GM12865 (cell line): ENCODE results near the gene SAPCD2.

Source experiments
- DNase-seq: peaks from one replicate; pipeline ENCODE4 v3.0.0; 2010; ENCODE audit warnings: low read depth
- H3K4me3 ChIP-seq: 2 replicates; pipeline ENCODE4 v1.5.1; 2011; ENCODE audit warnings: mild to moderate bottlenecking, low read depth, low read length, control low read depth
- TF ChIP-seq, protein P1 (sequence below): IDR thresholded peaks from 2 replicates; pipeline ENCODE4 v1.5.1; 2011; ENCODE audit warnings: low read length, control low read depth, low read depth, inconsistent platforms; ENCODE audit not compliant: insufficient read depth; ENCODE audit errors: missing control alignments

The SAPCD2 gene

DNA sequence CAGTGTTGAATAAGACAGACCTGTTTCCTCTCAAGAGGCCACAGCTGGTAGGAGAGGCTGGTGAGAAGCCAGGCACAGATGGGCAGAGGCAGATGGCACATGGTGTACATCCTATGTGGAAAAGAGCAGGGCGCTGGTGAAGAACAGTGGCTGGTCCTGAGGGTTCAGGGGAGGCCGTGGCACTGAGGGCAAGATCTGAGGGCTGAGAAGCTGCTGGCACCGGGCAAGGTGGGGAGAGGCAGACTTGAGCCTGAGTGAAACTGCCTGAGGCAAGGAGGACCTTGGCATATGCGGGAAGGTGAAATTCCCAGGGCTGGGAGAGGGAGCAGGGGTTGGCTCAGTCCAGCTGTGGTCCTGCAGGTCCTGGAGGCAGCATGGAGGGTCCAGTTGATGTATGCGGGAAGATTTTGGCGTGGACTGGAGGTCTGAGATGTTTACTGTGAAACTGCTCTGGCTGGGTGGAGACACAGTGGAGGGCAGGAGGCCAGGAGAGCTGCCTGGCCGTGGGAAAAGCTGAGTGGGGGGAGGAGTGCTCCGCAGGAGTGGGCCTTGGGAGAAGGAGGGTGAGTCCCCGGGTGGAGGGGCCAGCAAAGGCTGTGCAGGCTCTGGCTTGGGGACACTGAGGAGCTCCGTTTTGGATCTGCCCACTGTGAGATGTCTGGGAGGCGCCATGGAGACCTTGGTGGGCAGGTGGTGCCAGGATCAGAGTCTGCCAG lies 19.0 kb upstream of the SAPCD2 start:
- TF ChIP-seq, protein P1, sequence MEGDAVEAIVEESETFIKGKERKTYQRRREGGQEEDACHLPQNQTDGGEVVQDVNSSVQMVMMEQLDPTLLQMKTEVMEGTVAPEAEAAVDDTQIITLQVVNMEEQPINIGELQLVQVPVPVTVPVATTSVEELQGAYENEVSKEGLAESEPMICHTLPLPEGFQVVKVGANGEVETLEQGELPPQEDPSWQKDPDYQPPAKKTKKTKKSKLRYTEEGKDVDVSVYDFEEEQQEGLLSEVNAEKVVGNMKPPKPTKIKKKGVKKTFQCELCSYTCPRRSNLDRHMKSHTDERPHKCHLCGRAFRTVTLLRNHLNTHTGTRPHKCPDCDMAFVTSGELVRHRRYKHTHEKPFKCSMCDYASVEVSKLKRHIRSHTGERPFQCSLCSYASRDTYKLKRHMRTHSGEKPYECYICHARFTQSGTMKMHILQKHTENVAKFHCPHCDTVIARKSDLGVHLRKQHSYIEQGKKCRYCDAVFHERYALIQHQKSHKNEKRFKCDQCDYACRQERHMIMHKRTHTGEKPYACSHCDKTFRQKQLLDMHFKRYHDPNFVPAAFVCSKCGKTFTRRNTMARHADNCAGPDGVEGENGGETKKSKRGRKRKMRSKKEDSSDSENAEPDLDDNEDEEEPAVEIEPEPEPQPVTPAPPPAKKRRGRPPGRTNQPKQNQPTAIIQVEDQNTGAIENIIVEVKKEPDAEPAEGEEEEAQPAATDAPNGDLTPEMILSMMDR = no peak
- no peak overlapping the region for H3K4me3 ChIP-seq
- DNase-seq = no peak

DNA sequence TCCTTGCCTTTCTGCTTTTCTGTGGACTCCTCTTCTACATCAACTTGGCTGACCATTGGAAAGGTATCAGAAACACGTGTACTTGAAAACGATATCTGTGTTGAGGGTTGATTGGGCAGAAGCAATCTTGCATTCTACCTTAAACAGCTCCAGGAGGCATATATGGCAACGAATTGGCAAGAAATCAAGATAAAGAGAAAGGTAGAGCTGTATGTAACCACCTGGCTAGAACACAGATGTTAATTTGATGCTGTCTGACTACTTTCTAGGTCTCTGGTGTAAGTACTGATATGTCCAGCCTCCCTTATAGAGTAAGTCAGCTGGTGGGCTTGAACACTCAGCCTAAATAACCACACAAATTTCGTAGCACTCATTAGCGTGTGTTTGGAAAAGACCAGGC lies 17.8 kb upstream of the SAPCD2 start:
- no peak overlapping the region for H3K4me3 ChIP-seq
- TF ChIP-seq, protein P1 = no peak
- DNase-seq = no peak

DNA sequence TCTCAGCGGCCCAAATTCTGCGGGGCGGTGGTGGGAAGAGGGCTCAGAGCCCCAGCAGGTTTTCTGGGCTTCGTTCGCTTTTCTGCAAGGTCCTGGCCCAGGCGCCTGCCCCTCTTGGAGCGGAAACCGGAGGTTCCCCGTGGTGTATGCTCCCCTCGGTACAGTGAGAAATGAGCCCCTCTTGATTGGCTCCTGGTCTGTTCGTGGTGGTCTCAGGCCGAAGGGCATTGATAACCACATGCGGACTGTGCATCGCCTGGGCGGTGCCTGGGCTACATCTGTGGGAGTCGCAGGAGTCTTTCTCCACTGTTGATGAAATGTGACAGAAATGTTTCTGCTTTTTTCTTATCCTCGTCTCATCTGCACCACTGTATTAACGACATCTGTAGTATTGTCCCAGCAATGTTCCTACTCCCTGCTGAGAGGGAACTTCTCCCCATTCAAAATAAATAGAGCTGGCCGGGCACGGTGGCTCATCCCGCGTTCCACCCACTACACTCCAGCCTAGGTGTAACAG lies 17.1 kb upstream of the SAPCD2 start:
- DNase-seq = peak; percentile 50
- peak overlapping the region; percentile 98 for H3K4me3 ChIP-seq
- TF ChIP-seq, protein P1 = no peak

DNA sequence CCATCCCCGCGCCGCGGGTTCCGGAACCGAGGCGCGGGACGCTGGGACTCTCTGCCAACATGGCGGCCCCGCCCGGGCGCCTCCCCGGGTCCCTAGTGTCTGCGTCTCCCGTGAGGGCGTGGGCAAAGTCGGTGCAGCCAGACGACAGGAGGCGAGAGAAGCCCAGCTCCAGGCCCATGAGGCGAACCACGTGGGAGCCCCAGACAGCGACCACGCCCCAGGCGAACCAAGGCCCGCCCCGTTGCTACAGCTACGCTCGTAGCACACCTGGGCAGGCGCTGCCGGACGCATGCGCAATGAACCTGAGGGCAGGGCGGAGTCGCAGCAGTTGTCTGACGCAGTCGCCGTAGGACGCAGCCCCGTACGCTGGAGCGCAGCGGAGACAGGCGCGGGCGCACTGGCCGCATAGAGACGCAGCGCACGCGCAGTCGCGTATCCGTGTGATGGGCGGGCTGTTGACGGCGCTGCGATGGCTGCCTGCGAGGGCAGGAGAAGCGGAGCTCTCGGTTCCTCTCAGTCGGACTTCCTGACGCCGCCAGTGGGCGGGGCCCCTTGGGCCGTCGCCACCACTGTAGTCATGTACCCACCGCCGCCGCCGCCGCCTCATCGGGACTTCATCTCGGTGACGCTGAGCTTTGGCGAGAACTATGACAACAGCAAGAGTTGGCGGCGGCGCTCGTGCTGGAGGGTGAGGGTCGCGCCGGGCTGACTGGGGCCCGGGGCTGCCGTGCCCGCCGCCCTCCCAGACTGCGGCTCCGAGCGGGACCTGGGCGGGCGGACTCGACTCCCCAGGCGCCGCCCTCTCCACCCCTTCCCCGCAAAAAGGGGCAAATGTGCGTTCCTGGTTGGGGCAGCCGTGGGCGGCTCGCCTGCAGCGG lies 16.4 kb upstream of the SAPCD2 start, which contains the start of gene MAN1B1:
Gene MAN1B1, plus strand, starts transcription at position 455 of the 878 bp plus-strand sequence. Its CDS starts 15 bp downstream, at position 470.
- TF ChIP-seq, protein P1 = no peak
- peak within 1 kb of the TSS; percentile 98 for H3K4me3 ChIP-seq
- DNase-seq = peak; percentile 100

DNA sequence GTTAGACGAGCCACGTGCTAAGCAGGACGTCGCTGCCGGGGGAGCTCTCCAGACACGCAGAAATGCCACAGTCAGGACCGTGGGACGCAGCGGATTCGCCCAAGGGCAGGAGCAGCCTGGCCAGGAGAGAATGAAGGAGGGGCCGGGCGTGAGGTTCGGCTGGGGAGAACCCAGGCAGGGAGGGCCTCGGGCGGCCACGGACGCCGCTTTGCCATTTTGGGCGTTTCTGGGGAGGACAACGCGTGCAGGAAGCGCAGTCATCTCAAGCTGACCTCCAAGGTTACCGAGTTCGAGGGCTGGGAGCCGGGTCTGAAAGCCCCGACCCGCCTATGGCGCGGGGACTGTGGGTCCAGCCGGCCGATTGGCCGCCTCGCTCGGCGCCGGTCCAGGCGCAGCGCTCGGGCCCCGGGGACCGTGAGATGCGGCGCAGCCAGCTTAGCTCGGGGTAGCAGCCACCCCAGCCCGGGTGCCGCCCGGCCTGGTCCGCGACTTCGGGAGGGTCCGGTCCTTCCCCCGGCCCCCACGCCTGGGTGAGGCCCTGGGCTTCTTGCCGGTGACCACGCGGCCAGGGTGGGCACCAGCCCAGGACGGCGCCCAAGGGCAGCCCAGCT lies 15.7 kb upstream of the SAPCD2 start:
- H3K4me3 ChIP-seq = peak overlapping the region; percentile 76
- peak; percentile 59 for DNase-seq
- TF ChIP-seq, protein P1 = no peak

DNA sequence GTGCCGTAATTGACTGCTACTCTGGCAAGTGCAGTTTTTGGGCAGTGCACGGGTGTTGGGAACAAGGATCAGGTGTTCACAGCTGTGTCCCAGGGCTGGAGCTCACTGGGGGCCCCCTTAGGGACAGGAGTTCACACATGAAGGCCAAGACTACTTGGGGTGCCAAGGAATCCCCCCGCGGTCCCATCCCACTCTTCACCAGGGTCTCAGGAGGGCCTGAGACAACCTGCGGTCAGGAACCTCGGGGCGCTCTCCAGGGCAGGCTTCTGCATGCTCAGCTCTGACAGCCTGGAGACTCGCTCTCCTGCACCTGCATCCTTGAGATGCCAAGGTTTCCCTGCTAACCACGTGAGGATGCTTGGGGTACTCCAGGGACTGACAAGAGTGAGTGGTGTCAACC lies 14.2 kb upstream of the SAPCD2 start:
- H3K4me3 ChIP-seq = no peak overlapping the region
- DNase-seq = no peak
- TF ChIP-seq, protein P1 = no peak
